ENCODE results near the gene CLOCK. TPM values are rescaled to one million over a fixed set of nuclear protein-coding genes. Genes with fewer than 3 reads are reported as not detected.
"Not testable (repeated sequence)": the region's sequence is repeated elsewhere in the genome, so short reads cannot be mapped to it uniquely, and the experiment has no call there.

Gene CLOCK, protein sequence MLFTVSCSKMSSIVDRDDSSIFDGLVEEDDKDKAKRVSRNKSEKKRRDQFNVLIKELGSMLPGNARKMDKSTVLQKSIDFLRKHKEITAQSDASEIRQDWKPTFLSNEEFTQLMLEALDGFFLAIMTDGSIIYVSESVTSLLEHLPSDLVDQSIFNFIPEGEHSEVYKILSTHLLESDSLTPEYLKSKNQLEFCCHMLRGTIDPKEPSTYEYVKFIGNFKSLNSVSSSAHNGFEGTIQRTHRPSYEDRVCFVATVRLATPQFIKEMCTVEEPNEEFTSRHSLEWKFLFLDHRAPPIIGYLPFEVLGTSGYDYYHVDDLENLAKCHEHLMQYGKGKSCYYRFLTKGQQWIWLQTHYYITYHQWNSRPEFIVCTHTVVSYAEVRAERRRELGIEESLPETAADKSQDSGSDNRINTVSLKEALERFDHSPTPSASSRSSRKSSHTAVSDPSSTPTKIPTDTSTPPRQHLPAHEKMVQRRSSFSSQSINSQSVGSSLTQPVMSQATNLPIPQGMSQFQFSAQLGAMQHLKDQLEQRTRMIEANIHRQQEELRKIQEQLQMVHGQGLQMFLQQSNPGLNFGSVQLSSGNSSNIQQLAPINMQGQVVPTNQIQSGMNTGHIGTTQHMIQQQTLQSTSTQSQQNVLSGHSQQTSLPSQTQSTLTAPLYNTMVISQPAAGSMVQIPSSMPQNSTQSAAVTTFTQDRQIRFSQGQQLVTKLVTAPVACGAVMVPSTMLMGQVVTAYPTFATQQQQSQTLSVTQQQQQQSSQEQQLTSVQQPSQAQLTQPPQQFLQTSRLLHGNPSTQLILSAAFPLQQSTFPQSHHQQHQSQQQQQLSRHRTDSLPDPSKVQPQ
- 10 to 100 TPM; 10.9 to 12.0 TPM for total RNA-seq

- ChIA-PET CTCF (interaction anchor here (0.7 to 1.2 kb wide), 4 partner anchors 8 to 235 kb away, joined by 3 to 5 read pairs (median 4); no protein-coding TSS in a partner anchor), POLR2A (interaction anchor here (0.9 to 1.6 kb wide), 2 partner anchors 151 to 201 kb away, joined by 4 read pairs; partner anchors contain the start of genes SRD5A3 and TMEM165)
- H3K4me1 Mint-ChIP-seq (ENCODE audit: low read depth), result peaks cover 52% of the 10 kb centered on the region
- DNase-seq, result peak; percentile 88
- H3K4me3 Mint-ChIP-seq, result peak within 1 kb of the TSS; percentile 88
- H3K27ac Mint-ChIP-seq, result peak within 1 kb of the TSS; percentile 86
- intact Hi-C loops (cut with micrococcal nuclease), result loop anchor here (1.0 to 5.0 kb wide), 5 partner anchors 112 to 888 kb away; partner anchors contain the start of genes PPAT, SRD5A3 and TMEM165
- no peaks in the 10 kb centered on the region for H3K9me3 Mint-ChIP-seq
- peaks cover 5% of the 10 kb centered on the region for H3K27me3 Mint-ChIP-seq
- no peaks in the 10 kb centered on the region for H3K36me3 Mint-ChIP-seq
Measured at GRCh38 chr4:55546756-55547465, at the start of gene CLOCK. CLOCK (minus strand) TSS chr4:55546909; CDS start chr4:55482785, 64,124 bp downstream.

DNA sequence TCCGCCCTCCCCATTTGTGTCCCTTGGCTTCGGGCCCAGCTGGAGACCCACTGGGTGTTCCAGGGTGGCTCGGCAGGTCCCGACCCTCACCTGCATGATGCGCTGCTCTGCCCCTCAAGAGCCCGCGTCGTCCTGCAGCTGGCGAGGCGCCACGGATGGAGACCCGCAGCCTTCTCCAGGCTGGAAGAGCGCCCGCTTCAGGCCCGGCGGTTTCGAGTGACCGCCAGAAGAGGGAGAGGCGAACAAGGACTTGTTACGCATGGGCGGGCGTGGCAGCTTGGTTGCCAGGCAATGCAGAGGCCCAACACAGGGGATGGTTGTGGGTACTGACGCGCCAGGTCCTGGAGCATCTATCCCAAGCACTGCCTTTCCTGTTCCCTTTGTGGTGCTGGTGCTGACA lies 45.3 kb upstream of the CLOCK start, which contains the start of gene PDCL2:
TSS of gene PDCL2 (minus strand) at position 232 of the 400 bp plus-strand sequence. CDS start at position 96, 136 bp downstream.
- intact Hi-C loops (cut with micrococcal nuclease), result no loop called here
- ChIA-PET POLR2A (no interaction called here), CTCF (no interaction called here)
- Mint-ChIP-seq H3K27ac (no peak within 1 kb of the TSS), H3K4me3 (no peak within 1 kb of the TSS), H3K9me3 (no peaks in the 10 kb centered on the region), H3K36me3 (no peaks in the 10 kb centered on the region), H3K27me3 (peaks cover 5% of the 10 kb centered on the region), H3K4me1 (ENCODE audit: low read depth) (no peaks in the 10 kb centered on the region)
- no peak for DNase-seq

GRCh38 chr4:55588160-55588559 lies 41.5 kb upstream of the CLOCK start:
- no peak for DNase-seq
- CTCF ChIA-PET, result no interaction called here
- H3K9me3 Mint-ChIP-seq, result peaks cover 4% of the 10 kb centered on the region
- H3K4me3 Mint-ChIP-seq, result no peak overlapping the region
- no peaks in the 10 kb centered on the region for H3K36me3 Mint-ChIP-seq
- POLR2A ChIA-PET, result no interaction called here
- intact Hi-C loops (cut with micrococcal nuclease), result no loop called here
- no peaks in the 10 kb centered on the region for H3K4me1 Mint-ChIP-seq (ENCODE audit: low read depth)
- no peak overlapping the region for H3K27ac Mint-ChIP-seq
- peaks cover 7% of the 10 kb centered on the region for H3K27me3 Mint-ChIP-seq

DNA sequence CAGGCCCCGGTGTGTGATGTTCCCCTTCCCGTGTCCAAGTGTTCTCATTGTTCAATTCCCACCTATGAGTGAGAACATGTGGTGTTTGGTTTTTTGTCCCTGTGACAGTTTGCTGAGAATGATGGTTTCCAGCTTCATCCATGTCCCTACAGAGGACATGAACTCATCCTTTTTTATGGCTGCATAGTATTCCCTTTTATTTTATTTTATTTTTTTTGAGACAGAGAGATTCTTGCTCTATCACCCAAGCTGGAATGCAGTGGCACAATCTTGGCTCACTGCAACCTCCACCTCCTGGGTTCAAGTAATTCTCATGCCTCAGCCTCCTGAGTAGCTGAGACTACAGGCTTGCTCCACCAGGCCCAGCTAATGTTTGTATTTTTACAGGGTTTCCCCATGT lies 36.1 kb upstream of the CLOCK start:
- H3K27ac Mint-ChIP-seq; POLR2A ChIA-PET; CTCF ChIA-PET; H3K9me3 Mint-ChIP-seq; DNase-seq; H3K36me3 Mint-ChIP-seq; H3K4me3 Mint-ChIP-seq; H3K27me3 Mint-ChIP-seq; intact Hi-C loops (cut with micrococcal nuclease); H3K4me1 Mint-ChIP-seq (ENCODE audit: low read depth): not testable (repeated sequence)

- Mint-ChIP-seq H3K4me1 (ENCODE audit: low read depth) (no peaks in the 10 kb centered on the region), H3K36me3 (peaks cover 4% of the 10 kb centered on the region)
Measured at GRCh38 chr4:55578341-55579010, 31.8 kb upstream of the CLOCK start.

DNA sequence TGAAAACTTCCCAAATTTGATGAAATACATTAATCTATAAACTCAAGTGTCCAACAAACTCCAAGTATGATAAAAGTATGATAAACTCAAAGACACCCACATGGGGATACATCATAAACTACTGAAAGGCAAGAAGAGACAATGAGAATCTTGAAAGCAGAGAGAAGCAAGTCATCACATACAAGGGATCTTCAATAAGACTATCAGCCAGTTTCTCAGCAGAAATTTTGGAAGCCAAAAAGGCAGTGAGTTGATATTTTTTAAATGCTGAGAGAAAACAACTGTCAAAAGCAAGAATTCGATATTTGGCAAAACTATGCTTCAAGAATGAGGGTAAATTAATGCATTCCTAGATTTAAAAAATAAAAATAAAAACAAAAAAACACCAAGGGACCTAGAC lies 28.8 kb upstream of the CLOCK start:
- ChIA-PET POLR2A (no interaction called here), CTCF (no interaction called here)
- H3K27ac Mint-ChIP-seq, result no peak overlapping the region
- H3K36me3 Mint-ChIP-seq, result peaks cover 4% of the 10 kb centered on the region
- no peak for DNase-seq
- peaks cover 24% of the 10 kb centered on the region for H3K9me3 Mint-ChIP-seq
- no peaks in the 10 kb centered on the region for H3K27me3 Mint-ChIP-seq
- H3K4me3 Mint-ChIP-seq, result no peak overlapping the region
- intact Hi-C loops (cut with micrococcal nuclease), result no loop called here
- no peaks in the 10 kb centered on the region for H3K4me1 Mint-ChIP-seq (ENCODE audit: low read depth)

More at GRCh38 chr4:55578341-55579010, 31.8 kb upstream of the CLOCK start:
- Mint-ChIP-seq H3K9me3 (peaks cover 27% of the 10 kb centered on the region), H3K4me3 (no peak overlapping the region), H3K27ac (no peak overlapping the region), H3K27me3 (no peaks in the 10 kb centered on the region)
- POLR2A ChIA-PET, result no interaction called here
- intact Hi-C loops (cut with micrococcal nuclease), result no loop called here
- DNase-seq, result no peak
- CTCF ChIA-PET, result no interaction called here

- H3K4me1 Mint-ChIP-seq (ENCODE audit: low read depth), result no peaks in the 10 kb centered on the region
- H3K4me3 Mint-ChIP-seq, result no peak overlapping the region
- H3K36me3 Mint-ChIP-seq, result peaks cover 4% of the 10 kb centered on the region
- DNase-seq, result no peak
- CTCF ChIA-PET, result no interaction called here
- H3K27me3 Mint-ChIP-seq, result no peaks in the 10 kb centered on the region
- intact Hi-C loops (cut with micrococcal nuclease), result no loop called here
- POLR2A ChIA-PET, result no interaction called here
- H3K27ac Mint-ChIP-seq, result no peak overlapping the region
- peaks cover 24% of the 10 kb centered on the region for H3K9me3 Mint-ChIP-seq
Measured at GRCh38 chr4:55574252-55574651, 27.5 kb upstream of the CLOCK start.

DNA sequence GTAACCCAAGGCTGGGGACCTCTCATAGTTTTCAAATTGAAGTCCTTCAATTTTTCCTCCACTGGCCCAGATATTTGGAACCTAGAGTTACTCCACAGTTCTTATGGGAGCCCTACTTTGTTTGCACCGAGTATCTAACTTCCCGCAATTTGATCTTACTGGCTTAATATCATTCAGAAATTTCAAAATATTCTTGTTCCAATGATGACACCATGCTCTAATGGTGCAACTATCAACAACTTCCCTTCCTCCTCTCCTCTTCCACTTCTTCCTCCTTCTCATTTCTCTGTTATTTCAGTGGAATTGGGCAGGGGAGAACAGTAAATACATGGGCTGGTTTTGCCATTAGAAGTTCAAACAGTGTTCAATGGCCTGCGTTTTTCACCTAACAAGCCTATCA lies 25.1 kb upstream of the CLOCK start:
- peaks cover 19% of the 10 kb centered on the region for H3K9me3 Mint-ChIP-seq
- ChIA-PET CTCF (no interaction called here), POLR2A (no interaction called here)
- DNase-seq, result no peak
- H3K36me3 Mint-ChIP-seq, result peaks cover 4% of the 10 kb centered on the region
- H3K4me3 Mint-ChIP-seq, result no peak overlapping the region
- peaks cover 4% of the 10 kb centered on the region for H3K27me3 Mint-ChIP-seq
- intact Hi-C loops (cut with micrococcal nuclease), result no loop called here
- no peak overlapping the region for H3K27ac Mint-ChIP-seq
- no peaks in the 10 kb centered on the region for H3K4me1 Mint-ChIP-seq (ENCODE audit: low read depth)

- H3K4me3 Mint-ChIP-seq, result no peak overlapping the region
- no peaks in the 10 kb centered on the region for H3K36me3 Mint-ChIP-seq
- no peak overlapping the region for H3K27ac Mint-ChIP-seq
- ChIA-PET CTCF (no interaction called here), POLR2A (no interaction called here)
- H3K9me3 Mint-ChIP-seq, result no peaks in the 10 kb centered on the region
- intact Hi-C loops (cut with micrococcal nuclease), result no loop called here
- H3K4me1 Mint-ChIP-seq (ENCODE audit: low read depth), result no peaks in the 10 kb centered on the region
- no peak for DNase-seq
- peaks cover 4% of the 10 kb centered on the region for H3K27me3 Mint-ChIP-seq
Measured at GRCh38 chr4:55568905-55569504, 22.3 kb upstream of the CLOCK start.

DNA sequence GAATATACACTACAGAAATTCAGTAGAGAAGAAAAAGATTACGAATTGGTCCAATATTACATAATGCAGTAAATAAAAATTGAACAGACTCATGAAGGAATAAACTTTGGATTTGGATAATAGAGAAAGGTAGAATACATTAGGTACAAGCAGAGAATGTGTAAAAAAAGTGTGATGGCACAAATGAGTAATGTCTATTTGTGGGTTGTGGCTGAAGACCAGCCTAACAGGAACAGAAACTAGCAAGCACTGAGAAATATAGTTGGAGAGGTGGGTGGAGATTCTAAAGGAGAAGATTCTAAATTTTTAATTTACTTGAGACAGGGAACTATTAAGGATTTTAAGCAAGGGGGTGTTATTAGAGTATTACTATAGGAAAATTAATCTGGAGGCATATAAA lies 15.2 kb upstream of the CLOCK start:
- no peak for DNase-seq
- peaks cover 2% of the 10 kb centered on the region for H3K36me3 Mint-ChIP-seq
- H3K9me3 Mint-ChIP-seq, result peaks cover 4% of the 10 kb centered on the region
- H3K4me1 Mint-ChIP-seq (ENCODE audit: low read depth), result peaks cover 8% of the 10 kb centered on the region
- peaks cover 2% of the 10 kb centered on the region for H3K27me3 Mint-ChIP-seq
- no peak overlapping the region for H3K27ac Mint-ChIP-seq
- H3K4me3 Mint-ChIP-seq, result no peak overlapping the region
- intact Hi-C loops (cut with micrococcal nuclease), result no loop called here
- CTCF ChIA-PET, result no interaction called here
- POLR2A ChIA-PET, result no interaction called here

- CTCF ChIA-PET, result no interaction called here
Measured at GRCh38 chr4:55560096-55560495, 13.4 kb upstream of the CLOCK start.

More at GRCh38 chr4:55560096-55560495, 13.4 kb upstream of the CLOCK start:
- POLR2A ChIA-PET, result no interaction called here
- Mint-ChIP-seq H3K27me3 (peaks cover 2% of the 10 kb centered on the region), H3K9me3 (peaks cover 4% of the 10 kb centered on the region), H3K27ac (no peak overlapping the region), H3K4me3 (no peak overlapping the region), H3K36me3 (peaks cover 2% of the 10 kb centered on the region), H3K4me1 (ENCODE audit: low read depth) (peaks cover 8% of the 10 kb centered on the region)
- intact Hi-C loops (cut with micrococcal nuclease), result no loop called here
- DNase-seq, result no peak

Data from activated CD4-positive, alpha-beta memory T cell treated with anti-CD3 and anti-CD28 coated beads for 36 hours (primary cell).